ENCODE measurements around the gene VTI1A. TPM values are rescaled to one million over a fixed set of nuclear protein-coding genes. Genes with fewer than 3 reads are reported as not detected.
A peak's percentile ranks its signal among the peaks of the same experiment; 100 is the strongest.

Gene VTI1A
- total and polyA plus RNA-seq, 2 of the 13 experiments (the other 11 are each of a cell fraction or from before 2014, with no cell fraction given) = 11.7 to 32.7 TPM

GRCh38 chr10:112716924-112717413 is 270.0 kb downstream of the VTI1A start (continued):
- TF ChIP-seq SUZ12 (IDR thresholded peaks at IDR 0.05; ENCODE audit: low read depth, low read length) (no peak), ZNF441 (CRISPR knock-in tag; IDR thresholded peaks at IDR 0.05; ENCODE audit: borderline replicate concordance) (0 out of 2 replicates have a peak, but pooled peaks have one; percentile 72), ZNF335 (CRISPR knock-in tag; IDR thresholded peaks at IDR 0.05) (no peak), HDAC2 (CRISPR knock-in tag; IDR thresholded peaks at IDR 0.05) (peak; percentile 91), KLF11 (CRISPR knock-in tag; IDR thresholded peaks at IDR 0.05) (no peak), SOX13 (IDR thresholded peaks at IDR 0.05) (peak; percentile 79; the same call in 1 of the 2 replicates), SOX13 (CRISPR knock-in tag; conservative IDR thresholded peaks at IDR 0.05 in 1 of 2, IDR thresholded peaks at IDR 0.05 in 1 of 2) (peak in 1 of 2 experiments; percentile 93; a peak in 2 of 4 replicates), JUN (CRISPR knock-in tag; IDR thresholded peaks at IDR 0.05) (peak; percentile 72; the same call in 1 of the 2 replicates), POGK (CRISPR knock-in tag; conservative IDR thresholded peaks at IDR 0.05) (no peak), CBFB (CRISPR knock-in tag; IDR thresholded peaks at IDR 0.05) (no peak), RAD21 (CRISPR knock-in tag; IDR thresholded peaks at IDR 0.05) (no peak), PREB (CRISPR knock-in tag; IDR thresholded peaks at IDR 0.05) (no peak), XRCC5 (optimal IDR thresholded peaks at IDR 0.05; ENCODE audit: low read length) (no peak), HHEX (CRISPR knock-in tag; IDR thresholded peaks at IDR 0.05) (peak; percentile 58; the same call in 1 of the 2 replicates), ATF1 (CRISPR knock-in tag; IDR thresholded peaks at IDR 0.05) (no peak), ADNP (CRISPR knock-in tag; IDR thresholded peaks at IDR 0.05) (no peak), HMGA1 (CRISPR knock-in tag; conservative IDR thresholded peaks at IDR 0.05) (no peak), NFAT5 (CRISPR knock-in tag; IDR thresholded peaks at IDR 0.05) (no peak), HMGXB3 (CRISPR knock-in tag; IDR thresholded peaks at IDR 0.05; ENCODE audit: borderline replicate concordance) (0 out of 2 replicates have a peak, but pooled peaks have one; percentile 35)

Data from HepG2 (cell line).